ENCODE results near the gene GTF2F2.

The GTF2F2 gene

GRCh38 chr13:45225370-45225769 lies 105.1 kb downstream of the GTF2F2 start:
- TF ChIP-seq ZNF384 (IDR thresholded peaks at IDR 0.05) (no peak), NFRKB (IDR thresholded peaks at IDR 0.05) (no peak), L3MBTL2 (conservative IDR thresholded peaks at IDR 0.05) (no peak), BHLHE40 (IDR thresholded peaks at IDR 0.05; ENCODE audit: borderline replicate concordance) (no peak), TARDBP (IDR thresholded peaks at IDR 0.05) (no peak), FOXA1 (IDR thresholded peaks at IDR 0.05) (no peak), LEF1 (IDR thresholded peaks at IDR 0.05; ENCODE audit: borderline replicate concordance) (no peak)
- ChIA-PET POLR2A (no interaction called here), CTCF (no interaction called here)
- no peak for DNase-seq (ENCODE audit: extremely low spot score)

DNA sequence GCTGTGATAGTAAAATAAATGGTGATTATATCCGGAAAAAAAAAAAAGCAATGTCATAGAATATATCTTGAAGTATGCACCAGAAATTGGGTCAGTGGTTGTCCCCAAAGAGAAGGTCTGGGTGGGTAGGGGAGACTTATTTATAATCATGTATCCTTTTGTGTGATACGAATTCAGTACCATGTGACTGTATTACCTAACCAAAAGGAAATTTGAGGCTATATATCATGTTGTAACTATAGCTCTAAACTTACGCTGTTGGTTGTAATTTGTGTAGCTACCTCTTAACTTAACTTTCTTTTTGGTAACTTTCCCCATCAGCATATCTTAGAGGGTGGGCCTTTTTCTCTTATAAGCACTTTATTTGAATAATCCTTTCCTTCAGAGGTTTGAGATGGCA lies 105.7 kb downstream of the GTF2F2 start:
- ChIA-PET CTCF (no interaction called here), POLR2A (no interaction called here)
- no peak for DNase-seq (ENCODE audit: extremely low spot score)
- no peak for TF ChIP-seq FOXK2 (IDR thresholded peaks at IDR 0.05)

- ChIA-PET POLR2A (interaction anchor here (1.2 kb wide), 1 partner anchor 21 kb away, joined by 3 read pairs; no protein-coding TSS in a partner anchor), CTCF (no interaction called here)
- TF ChIP-seq CTBP1 (IDR thresholded peaks at IDR 0.05; ENCODE audit: borderline replicate concordance) (no peak), LEF1 (IDR thresholded peaks at IDR 0.05; ENCODE audit: borderline replicate concordance) (no peak), ELF4 (IDR thresholded peaks at IDR 0.05) (no peak), FOXA1 (IDR thresholded peaks at IDR 0.05) (no peak), ZNF384 (IDR thresholded peaks at IDR 0.05) (no peak), BHLHE40 (IDR thresholded peaks at IDR 0.05; ENCODE audit: borderline replicate concordance) (no peak), L3MBTL2 (conservative IDR thresholded peaks at IDR 0.05) (no peak), FOXK2 (IDR thresholded peaks at IDR 0.05) (no peak), NFRKB (IDR thresholded peaks at IDR 0.05) (no peak), ARNT (IDR thresholded peaks at IDR 0.05) (no peak), SUZ12 (IDR thresholded peaks at IDR 0.05) (no peak), HDGF (IDR thresholded peaks at IDR 0.05; ENCODE audit: borderline replicate concordance) (no peak), TARDBP (IDR thresholded peaks at IDR 0.05) (no peak)
- TF ChIP-seq, protein P1, sequence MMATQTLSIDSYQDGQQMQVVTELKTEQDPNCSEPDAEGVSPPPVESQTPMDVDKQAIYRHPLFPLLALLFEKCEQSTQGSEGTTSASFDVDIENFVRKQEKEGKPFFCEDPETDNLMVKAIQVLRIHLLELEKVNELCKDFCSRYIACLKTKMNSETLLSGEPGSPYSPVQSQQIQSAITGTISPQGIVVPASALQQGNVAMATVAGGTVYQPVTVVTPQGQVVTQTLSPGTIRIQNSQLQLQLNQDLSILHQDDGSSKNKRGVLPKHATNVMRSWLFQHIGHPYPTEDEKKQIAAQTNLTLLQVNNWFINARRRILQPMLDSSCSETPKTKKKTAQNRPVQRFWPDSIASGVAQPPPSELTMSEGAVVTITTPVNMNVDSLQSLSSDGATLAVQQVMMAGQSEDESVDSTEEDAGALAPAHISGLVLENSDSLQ (IDR thresholded peaks at IDR 0.05), result no peak
- DNase-seq (ENCODE audit: extremely low spot score), result no peak
Measured at GRCh38 chr13:45228002-45228401, 107.7 kb downstream of the GTF2F2 start.

DNA sequence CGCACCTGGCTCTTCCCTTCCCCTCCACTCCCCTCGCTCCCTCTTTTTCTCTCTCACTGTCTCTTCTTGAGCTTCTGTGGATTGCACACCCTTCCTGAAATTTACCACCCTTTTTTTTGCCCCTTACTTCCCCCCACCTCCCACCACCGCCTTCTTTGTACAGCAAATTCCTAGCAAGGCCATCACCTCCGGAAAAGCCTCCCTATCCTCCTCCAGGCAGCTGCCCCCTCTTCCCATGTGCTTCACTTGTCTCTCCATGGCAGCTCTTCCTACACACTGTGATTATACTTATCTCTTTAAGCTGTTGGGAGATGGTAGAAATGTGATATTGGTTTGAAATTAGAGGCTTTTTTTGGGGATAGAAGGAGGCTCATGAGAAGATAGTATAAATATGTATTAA lies 108.9 kb downstream of the GTF2F2 start:
- ChIA-PET CTCF (no interaction called here), POLR2A (no interaction called here)
- no peak for TF ChIP-seq NFRKB (IDR thresholded peaks at IDR 0.05)
- TF ChIP-seq SP1 (IDR thresholded peaks at IDR 0.05), result no peak
- TF ChIP-seq HDGF (IDR thresholded peaks at IDR 0.05; ENCODE audit: borderline replicate concordance), result no peak
- TF ChIP-seq ZNF384 (IDR thresholded peaks at IDR 0.05), result no peak
- TF ChIP-seq, protein P1 (IDR thresholded peaks at IDR 0.05), result no peak
- no peak for TF ChIP-seq LEF1 (IDR thresholded peaks at IDR 0.05; ENCODE audit: borderline replicate concordance)
- TF ChIP-seq TARDBP (IDR thresholded peaks at IDR 0.05), result no peak
- TF ChIP-seq FOXA1 (IDR thresholded peaks at IDR 0.05), result no peak
- TF ChIP-seq FOXM1 (IDR thresholded peaks at IDR 0.05; ENCODE audit: borderline replicate concordance), result no peak
- no peak for TF ChIP-seq FOXK2 (IDR thresholded peaks at IDR 0.05)
- TF ChIP-seq SUZ12 (IDR thresholded peaks at IDR 0.05), result no peak
- TF ChIP-seq ARNT (IDR thresholded peaks at IDR 0.05), result no peak
- no peak for TF ChIP-seq ELF4 (IDR thresholded peaks at IDR 0.05)
- TF ChIP-seq L3MBTL2 (conservative IDR thresholded peaks at IDR 0.05), result no peak
- TF ChIP-seq CTBP1 (IDR thresholded peaks at IDR 0.05; ENCODE audit: borderline replicate concordance), result no peak
- no peak for TF ChIP-seq BHLHE40 (IDR thresholded peaks at IDR 0.05; ENCODE audit: borderline replicate concordance)
- no peak for DNase-seq (ENCODE audit: extremely low spot score)

- DNase-seq (ENCODE audit: extremely low spot score), result no peak
- TF ChIP-seq SUZ12 (IDR thresholded peaks at IDR 0.05) (no peak), CTBP1 (IDR thresholded peaks at IDR 0.05; ENCODE audit: borderline replicate concordance) (no peak), LEF1 (IDR thresholded peaks at IDR 0.05; ENCODE audit: borderline replicate concordance) (no peak), ZNF384 (IDR thresholded peaks at IDR 0.05) (no peak)
- CTCF ChIA-PET, result interaction anchor here (0.6 kb wide), 1 partner anchor 18 kb away, joined by 4 read pairs; no protein-coding TSS in a partner anchor
- POLR2A ChIA-PET, result no interaction called here
Measured at GRCh38 chr13:45231305-45231704, 111.0 kb downstream of the GTF2F2 start.

DNA sequence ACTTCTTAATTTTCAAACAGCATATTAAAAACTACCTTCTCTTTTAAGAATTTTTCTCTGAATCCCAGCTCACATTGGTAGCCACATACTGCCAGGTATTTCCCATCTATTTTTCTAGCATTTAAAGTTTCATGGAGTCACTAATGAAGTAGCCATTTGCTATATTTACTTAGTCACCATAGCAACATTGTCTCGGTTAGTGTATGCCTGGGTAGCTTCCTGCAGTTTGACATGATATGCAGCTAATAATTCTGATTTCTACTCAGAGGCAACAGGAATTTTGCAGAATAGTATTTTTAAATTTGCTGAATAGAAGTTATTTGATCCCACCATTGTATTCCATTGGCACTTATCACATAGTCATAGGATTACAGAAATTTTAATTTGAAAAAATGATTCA lies 111.4 kb downstream of the GTF2F2 start:
- TF ChIP-seq SP1 (IDR thresholded peaks at IDR 0.05) (no peak), FOXA1 (IDR thresholded peaks at IDR 0.05) (no peak), FOXM1 (IDR thresholded peaks at IDR 0.05; ENCODE audit: borderline replicate concordance) (no peak), NFRKB (IDR thresholded peaks at IDR 0.05) (no peak), HDGF (IDR thresholded peaks at IDR 0.05; ENCODE audit: borderline replicate concordance) (no peak), ZNF384 (IDR thresholded peaks at IDR 0.05) (no peak), L3MBTL2 (conservative IDR thresholded peaks at IDR 0.05) (no peak), LEF1 (IDR thresholded peaks at IDR 0.05; ENCODE audit: borderline replicate concordance) (no peak), ELF4 (IDR thresholded peaks at IDR 0.05) (no peak), SUZ12 (IDR thresholded peaks at IDR 0.05) (no peak), ARNT (IDR thresholded peaks at IDR 0.05) (no peak)
- TF ChIP-seq, protein P1 (IDR thresholded peaks at IDR 0.05), result no peak
- ChIA-PET CTCF (no interaction called here), POLR2A (no interaction called here)
- DNase-seq (ENCODE audit: extremely low spot score), result no peak

DNA sequence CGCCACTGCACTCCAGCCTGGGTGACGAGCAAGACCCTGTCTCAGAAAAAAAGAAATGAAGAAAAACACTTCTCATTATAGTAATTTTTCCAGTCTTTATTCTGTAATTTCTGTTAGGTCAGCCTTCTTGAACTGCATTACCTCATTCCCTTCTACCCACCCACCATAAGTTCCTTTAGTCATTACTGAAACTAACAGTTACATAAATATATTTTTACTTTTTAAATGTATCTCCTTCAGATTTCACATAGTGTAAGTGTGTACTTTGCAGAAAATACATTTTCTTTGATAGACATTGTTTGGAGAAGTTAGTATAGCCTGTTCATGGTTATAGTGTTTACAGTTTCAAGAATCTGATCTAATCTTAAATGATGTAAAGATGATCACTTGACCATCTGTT lies 112.3 kb downstream of the GTF2F2 start:
- ChIA-PET CTCF (no interaction called here), POLR2A (no interaction called here)
- no peak for DNase-seq (ENCODE audit: extremely low spot score)
- TF ChIP-seq ELF4 (IDR thresholded peaks at IDR 0.05) (no peak), SUZ12 (IDR thresholded peaks at IDR 0.05) (no peak), FOXA1 (IDR thresholded peaks at IDR 0.05) (no peak), ZNF384 (IDR thresholded peaks at IDR 0.05) (no peak), ARNT (IDR thresholded peaks at IDR 0.05) (no peak), HDGF (IDR thresholded peaks at IDR 0.05; ENCODE audit: borderline replicate concordance) (no peak), CTBP1 (IDR thresholded peaks at IDR 0.05; ENCODE audit: borderline replicate concordance) (no peak), FOXM1 (IDR thresholded peaks at IDR 0.05; ENCODE audit: borderline replicate concordance) (no peak)

Measured in HEK293T (cell line).